NCI-H460 (cell line): ENCODE measurements around the gene TRAPPC13. TPM values are rescaled to one million over a fixed set of nuclear protein-coding genes. Genes with fewer than 3 reads are reported as not detected.
"Not testable (repeated sequence)": the region's sequence is repeated elsewhere in the genome, so short reads cannot be mapped to it uniquely, and the experiment has no call there.

Experiments
- DNase-seq: peaks from one replicate; pipeline ENCODE4 v3.0.0-alpha.2; 2016; ENCODE audit warnings: low read depth; ENCODE audit errors: extremely low read depth
- polyA plus RNA-seq: library from polyadenylated mRNA; depleted of rRNA; stranded (reverse); fragments of >200 nt; gene quantifications from 2 replicates; pipeline ENCODE4 v1.2.3, GENCODE V29; 2014; cell fraction: nucleus; rRNA removed
- total RNA-seq: library from RNA; depleted of rRNA; stranded (reverse); fragments of >200 nt; shearing (Covaris generic); gene quantifications from 2 replicates; pipeline ENCODE4 v1.2.3, GENCODE V29; 2014; rRNA removed

The TRAPPC13 gene, protein sequence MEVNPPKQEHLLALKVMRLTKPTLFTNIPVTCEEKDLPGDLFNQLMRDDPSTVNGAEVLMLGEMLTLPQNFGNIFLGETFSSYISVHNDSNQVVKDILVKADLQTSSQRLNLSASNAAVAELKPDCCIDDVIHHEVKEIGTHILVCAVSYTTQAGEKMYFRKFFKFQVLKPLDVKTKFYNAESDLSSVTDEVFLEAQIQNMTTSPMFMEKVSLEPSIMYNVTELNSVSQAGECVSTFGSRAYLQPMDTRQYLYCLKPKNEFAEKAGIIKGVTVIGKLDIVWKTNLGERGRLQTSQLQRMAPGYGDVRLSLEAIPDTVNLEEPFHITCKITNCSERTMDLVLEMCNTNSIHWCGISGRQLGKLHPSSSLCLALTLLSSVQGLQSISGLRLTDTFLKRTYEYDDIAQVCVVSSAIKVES
- total RNA-seq: 32.8 and 44.0 TPM in 2 replicates
- polyA plus RNA-seq: 51.4 and 67.3 TPM in 2 replicates

DNA sequence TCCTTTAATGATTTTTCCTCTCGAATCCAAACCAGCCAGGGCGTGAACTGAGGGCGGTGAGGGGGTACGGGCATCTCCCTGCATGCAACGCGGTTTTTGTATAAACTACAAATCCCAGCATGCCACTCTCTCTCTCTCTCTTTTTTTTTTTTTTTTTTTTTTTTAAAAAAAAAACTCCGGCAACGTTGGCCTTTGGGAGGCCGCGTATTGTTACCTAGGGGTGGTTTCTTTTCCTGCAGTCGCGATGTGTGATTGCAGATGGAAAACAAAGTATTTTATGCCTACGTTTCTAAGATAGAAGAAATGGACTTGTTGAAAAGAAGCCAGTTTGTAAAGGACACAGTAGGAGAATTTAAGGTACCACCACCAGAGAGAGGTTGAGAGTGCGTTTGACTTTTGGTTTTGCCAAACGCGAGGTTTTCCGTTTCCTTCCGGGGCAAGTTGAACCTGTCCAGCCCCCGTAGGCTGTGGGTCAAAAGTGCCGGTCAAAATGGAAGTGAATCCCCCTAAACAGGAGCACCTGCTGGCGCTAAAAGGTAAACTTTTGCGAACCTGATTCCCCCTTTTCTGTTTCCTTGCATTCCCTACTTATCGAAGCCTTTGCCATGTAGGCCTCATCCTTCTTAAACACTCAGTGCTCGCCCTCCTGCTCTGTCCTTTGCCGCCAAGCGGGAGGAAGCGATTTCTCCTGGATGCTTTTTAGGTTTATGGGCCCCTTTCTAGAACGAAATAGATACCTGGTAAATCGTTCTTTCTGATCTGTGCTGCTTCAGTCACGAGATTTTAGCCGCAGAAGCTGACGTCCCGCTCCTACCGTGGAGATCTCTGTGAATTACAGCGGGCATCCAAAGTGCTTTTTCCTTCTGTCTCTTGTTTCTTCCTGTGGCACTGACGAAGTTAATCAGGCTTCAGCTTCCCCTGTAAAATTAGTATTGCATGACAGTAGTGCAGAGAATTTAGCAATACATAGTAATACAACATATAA, at the start of gene TRAPPC13, which contains the start of gene SHLD3:
Gene TRAPPC13, plus strand, starts transcription at position 457 of the 985 bp plus-strand sequence. Its CDS starts 34 bp downstream, at position 491.
Gene SHLD3, plus strand, starts transcription at position 457 of the 985 bp plus-strand sequence. CDS start 4,561 bp downstream, outside the sequence.
- peak; percentile 81 for DNase-seq

DNA sequence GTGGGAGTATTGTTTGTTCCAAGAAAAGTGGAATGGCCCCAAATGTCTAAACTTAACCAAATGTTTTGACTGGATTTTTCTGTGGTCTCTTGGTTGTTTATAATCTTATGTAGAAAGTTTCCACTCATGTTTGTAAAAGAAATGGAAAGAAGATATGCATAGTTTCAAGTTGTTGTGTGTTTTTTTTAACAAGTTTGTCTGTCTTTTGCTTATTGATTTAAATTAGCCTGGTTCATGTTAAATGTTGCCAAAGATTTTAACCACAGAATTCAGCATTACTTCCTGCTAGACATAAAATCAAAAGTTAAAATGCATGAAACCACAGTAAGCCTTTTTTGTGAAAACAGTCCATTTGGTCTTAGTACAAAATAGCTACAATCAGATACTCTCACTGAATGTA, 47.7 kb upstream of the TRAPPC13 start:
- DNase-seq: no peak

- no peak for DNase-seq
These were observed 36.1 kb upstream of the TRAPPC13 start for GRCh38 chr5:65588694-65589093.

GRCh38 chr5:65601761-65602160, 23.1 kb upstream of the TRAPPC13 start:
- not testable (repeated sequence) for DNase-seq

GRCh38 chr5:65611524-65611923, 13.3 kb upstream of the TRAPPC13 start:
- no peak for DNase-seq

DNA sequence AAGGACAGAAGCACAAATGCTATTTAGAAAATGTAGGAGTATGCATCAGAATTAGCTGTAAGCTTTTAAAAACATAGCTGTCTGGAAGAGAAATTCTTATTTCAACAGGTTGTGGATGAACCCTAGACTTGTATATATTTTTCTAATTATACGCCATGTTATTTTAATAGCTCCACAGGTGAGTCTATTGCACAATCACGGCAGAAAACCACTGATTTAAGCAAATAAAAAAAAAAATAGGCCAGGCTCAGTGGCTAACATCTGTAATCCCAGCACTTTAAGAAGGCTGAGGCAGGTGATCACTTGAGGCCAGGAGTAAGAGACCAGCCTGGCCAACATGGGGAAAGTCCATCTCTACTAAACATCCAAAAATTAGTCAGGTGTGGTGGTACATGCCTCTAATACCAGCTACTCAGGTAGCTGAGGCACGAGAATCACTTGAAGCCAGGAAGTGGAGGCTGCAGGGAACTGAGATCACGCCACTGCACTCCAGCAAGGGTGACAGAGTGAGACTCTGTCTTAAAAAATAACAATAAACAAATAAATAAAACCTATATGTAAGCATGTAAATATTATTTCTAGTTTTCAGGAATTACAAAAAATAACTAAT, 12.4 kb upstream of the TRAPPC13 start:
- DNase-seq: no peak

GRCh38 chr5:65620021-65620420, 4.8 kb upstream of the TRAPPC13 start:
- no peak for DNase-seq

DNA sequence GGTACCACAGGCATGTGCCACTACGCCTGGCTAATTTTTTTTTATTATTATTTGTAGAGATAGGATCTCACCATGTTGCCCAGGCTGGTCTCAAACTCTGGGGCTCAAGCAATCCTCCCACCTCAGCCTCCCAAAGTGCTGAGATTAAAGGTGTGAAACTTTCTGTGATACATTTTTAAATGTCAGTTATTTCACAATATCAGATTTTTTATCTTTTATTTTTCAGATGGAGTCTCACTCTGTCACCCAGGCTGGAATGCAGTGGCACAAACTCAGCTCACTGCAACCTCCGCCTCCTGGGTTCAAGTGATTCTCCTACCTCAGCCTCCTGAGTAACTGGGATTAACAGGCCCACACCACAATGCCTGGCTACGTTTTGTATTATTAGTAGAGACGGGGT, 2.9 kb upstream of the TRAPPC13 start:
- DNase-seq: not testable (repeated sequence)

- DNase-seq: no peak
These were observed 1.3 kb upstream of the TRAPPC13 start for GRCh38 chr5:65623482-65623881.

DNA sequence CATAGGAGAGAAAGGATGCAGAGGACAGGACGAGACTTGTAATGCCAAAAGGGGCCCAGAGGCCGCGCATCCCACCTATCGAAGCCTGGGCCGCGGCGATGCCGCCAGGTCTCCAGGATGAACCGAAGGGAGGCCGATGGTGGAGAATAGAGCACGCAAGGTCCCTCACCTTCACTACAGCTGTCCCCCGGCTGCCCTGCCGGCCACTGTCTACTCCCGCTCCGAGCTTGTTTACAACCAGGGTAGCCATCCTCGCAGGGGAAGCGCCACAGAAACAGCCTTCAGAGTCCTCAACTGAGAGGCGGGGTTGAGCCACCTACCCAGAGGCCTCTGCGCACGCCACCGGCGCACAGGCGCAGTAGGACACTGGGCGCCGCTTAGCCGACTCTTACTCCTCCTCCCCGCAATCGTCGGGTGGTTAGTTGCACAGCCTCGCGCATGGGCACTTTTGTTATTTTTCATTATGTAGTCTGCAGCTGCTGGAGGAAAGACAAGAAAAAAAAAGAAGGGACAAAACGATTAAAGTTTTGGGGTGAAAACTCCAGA, 729 bp upstream of the TRAPPC13 start, which contains the start of gene TRIM23:
Gene TRIM23, minus strand, starts transcription at position 309 of the 546 bp plus-strand sequence. Its CDS starts 59 bp downstream, at position 250.
- peak; percentile 91 for DNase-seq

DNA sequence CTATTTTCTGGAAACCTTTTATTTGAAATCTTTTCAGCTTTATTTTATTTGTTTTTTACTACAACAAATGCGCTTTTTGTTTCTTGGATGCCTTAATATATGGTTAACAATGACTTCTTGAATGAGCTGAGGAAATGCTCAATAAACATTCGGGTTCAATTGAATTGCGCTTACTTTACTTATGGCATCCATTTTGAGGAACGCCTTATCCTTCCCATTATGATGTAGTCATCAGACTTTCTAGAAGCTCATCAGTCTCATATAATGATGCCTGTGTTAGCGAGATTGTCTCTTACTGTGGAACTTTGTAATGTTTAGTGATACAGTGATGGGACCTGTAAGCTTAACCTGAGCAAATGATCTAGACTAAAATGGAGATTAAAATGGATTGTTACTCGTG, 916 bp downstream of the TRAPPC13 start:
- DNase-seq: no peak

- no peak for DNase-seq
These were observed 6.2 kb downstream of the TRAPPC13 start for GRCh38 chr5:65630981-65631380.

DNA sequence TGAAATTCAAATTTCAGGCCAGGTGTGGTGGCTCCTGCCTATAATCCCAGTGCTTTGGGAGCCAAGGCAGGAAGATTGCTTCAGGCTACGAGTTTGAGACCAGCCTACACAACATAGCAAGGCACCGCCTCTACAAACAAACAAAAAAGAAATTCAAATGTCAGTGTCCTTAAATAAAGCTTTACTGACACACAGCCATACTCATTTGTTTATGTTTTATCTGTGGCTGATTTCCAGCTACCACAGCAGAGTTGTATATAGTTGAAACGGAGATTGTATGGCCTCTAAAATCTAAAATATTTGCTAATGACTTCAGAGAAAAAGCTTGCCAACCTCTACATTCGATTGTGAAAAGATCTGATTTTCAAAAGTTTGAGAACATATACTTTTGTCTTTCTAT, 15.4 kb downstream of the TRAPPC13 start:
- DNase-seq: no peak

- no peak for DNase-seq
These were observed 22.1 kb downstream of the TRAPPC13 start for GRCh38 chr5:65646938-65647337.

- DNase-seq: no peak
These were observed 23.1 kb downstream of the TRAPPC13 start for GRCh38 chr5:65647941-65648340.

GRCh38 chr5:65651144-65651543, 26.3 kb downstream of the TRAPPC13 start:
- DNase-seq: no peak

DNA sequence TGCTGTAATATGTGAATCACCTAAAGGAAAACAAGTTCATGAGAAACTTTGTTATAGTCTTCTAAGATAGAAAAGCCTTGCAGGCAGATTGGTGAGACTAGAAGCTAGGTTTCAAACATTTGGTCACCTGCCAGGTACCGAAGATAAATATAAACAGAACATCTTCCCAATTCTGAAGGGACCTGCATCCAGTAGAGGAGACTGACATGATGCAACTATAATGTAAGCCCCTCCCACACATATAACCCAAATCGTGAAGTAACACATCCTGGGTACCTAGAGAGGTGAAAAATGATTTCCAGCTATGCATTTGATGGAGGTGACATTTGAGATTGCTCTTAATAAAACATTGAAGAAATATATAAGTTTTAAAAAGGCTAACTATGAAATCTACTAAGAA, 29.9 kb downstream of the TRAPPC13 start:
- no peak for DNase-seq

DNA sequence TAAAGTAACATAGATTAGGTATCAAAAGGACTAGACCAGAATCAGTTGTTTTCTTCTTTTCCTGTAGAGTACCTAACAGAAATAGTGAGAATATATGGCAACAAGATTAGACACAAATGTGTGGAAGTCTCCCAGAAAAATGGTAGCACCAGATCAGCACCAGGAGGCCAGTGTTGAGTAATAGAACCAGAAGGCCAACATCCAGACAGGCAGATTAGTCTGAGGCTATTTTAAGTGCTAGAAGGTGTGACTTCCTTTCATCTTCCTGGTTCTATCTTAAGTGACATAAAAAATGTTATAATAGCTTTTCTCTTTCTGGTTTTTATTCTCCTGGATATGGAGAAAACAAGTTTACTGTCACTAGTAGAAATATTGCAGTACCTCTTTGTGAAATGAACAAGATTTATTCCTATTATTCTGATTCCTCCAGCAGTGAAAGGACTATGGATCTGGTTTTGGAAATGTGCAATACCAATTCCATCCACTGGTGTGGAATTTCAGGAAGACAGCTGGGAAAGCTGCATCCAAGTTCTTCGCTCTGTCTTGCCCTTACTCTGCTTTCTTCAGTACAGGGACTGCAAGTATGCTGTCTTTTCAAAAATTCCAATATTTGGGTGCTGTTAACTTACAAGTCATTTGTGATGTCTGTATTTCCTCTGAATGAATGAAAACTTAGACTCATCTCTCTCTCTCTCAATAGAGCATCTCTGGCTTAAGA, 39.1 kb downstream of the TRAPPC13 start:
- DNase-seq: peak; percentile 11

GRCh38 chr5:65668696-65669095, 43.9 kb downstream of the TRAPPC13 start:
- no peak for DNase-seq
